AG09319 (cell line): Measurements from ENCODE around the gene AMH.

Source experiments
- DNase-seq: peaks from one replicate; pipeline ENCODE4 v3.0.0-alpha.2; 2010; ENCODE audit warnings: low read depth; ENCODE audit errors: extremely low read depth
- CTCF ChIP-seq: IDR thresholded peaks from 2 replicates; pipeline ENCODE4 v1.5.1; 2011; ENCODE audit warnings: low read depth, mild to moderate bottlenecking, inconsistent platforms, low read length, moderate library complexity

AMH gene

GRCh38 chr19:2237051-2237868 lies 11.9 kb upstream of the AMH start:
- TF ChIP-seq CTCF, result no peak
- DNase-seq, result no peak

GRCh38 chr19:2237869-2238153 lies 11.3 kb upstream of the AMH start:
- no peak for DNase-seq
- no peak for TF ChIP-seq CTCF

- DNase-seq, result no peak
- TF ChIP-seq CTCF, result no peak
These were observed 9.9 kb upstream of the AMH start for GRCh38 chr19:2239173-2239572.

- TF ChIP-seq CTCF, result no peak
- DNase-seq, result no peak
These were observed 9.1 kb upstream of the AMH start for GRCh38 chr19:2239771-2240770.

GRCh38 chr19:2240881-2241760 lies 8.0 kb upstream of the AMH start:
- DNase-seq, result no peak
- no peak for TF ChIP-seq CTCF

GRCh38 chr19:2242092-2242537 lies 7.0 kb upstream of the AMH start:
- no peak for TF ChIP-seq CTCF
- DNase-seq, result no peak
